ENCODE results near the gene BRD9. TPM values are rescaled to one million over a fixed set of nuclear protein-coding genes. Genes with fewer than 3 reads are reported as not detected.

The BRD9 gene
- total RNA-seq, 1 donor from 2014 or later = 80.1 TPM

- Mint-ChIP-seq H3K9me3 (no peaks in the 10 kb centered on the region), H3K36me3 (ENCODE audit: low read depth) (peaks cover 11% of the 10 kb centered on the region)
- no peak for TF ChIP-seq CTCF (conservative IDR thresholded peaks at IDR 0.05)
Observed at GRCh38 chr5:864492-865167, 28.0 kb downstream of the BRD9 start.

GRCh38 chr5:863244-863805 is 29.3 kb downstream of the BRD9 start:
- H3K4me3 Mint-ChIP-seq = no peak overlapping the region
- H3K27ac Mint-ChIP-seq (ENCODE audit: unreplicated experiment) = no peak overlapping the region
- H3K27me3 Mint-ChIP-seq (ENCODE audit: low read depth) = no peaks in the 10 kb centered on the region
- H3K9me3 Mint-ChIP-seq = no peaks in the 10 kb centered on the region
- peaks cover 8% of the 10 kb centered on the region for H3K36me3 Mint-ChIP-seq (ENCODE audit: low read depth)
- TF ChIP-seq CTCF (conservative IDR thresholded peaks at IDR 0.05) = no peak
- no peaks in the 10 kb centered on the region for H3K4me1 Mint-ChIP-seq
- DNase-seq (ENCODE audit: low read depth, low spot score) = no peak

More at GRCh38 chr5:864492-865167, 28.0 kb downstream of the BRD9 start:
- no peak for DNase-seq (ENCODE audit: low read depth, low spot score)
- H3K4me1 Mint-ChIP-seq = no peaks in the 10 kb centered on the region
- no peak overlapping the region for H3K27ac Mint-ChIP-seq (ENCODE audit: unreplicated experiment)
- H3K27me3 Mint-ChIP-seq (ENCODE audit: low read depth) = no peaks in the 10 kb centered on the region
- H3K4me3 Mint-ChIP-seq = no peak overlapping the region

- Mint-ChIP-seq H3K4me1 (no peaks in the 10 kb centered on the region), H3K4me3 (no peak overlapping the region), H3K36me3 (ENCODE audit: low read depth) (peaks cover 3% of the 10 kb centered on the region), H3K27ac (ENCODE audit: unreplicated experiment) (no peak overlapping the region), H3K27me3 (ENCODE audit: low read depth) (no peaks in the 10 kb centered on the region), H3K9me3 (no peaks in the 10 kb centered on the region)
- no peak for DNase-seq (ENCODE audit: low read depth, low spot score)
- no peak for TF ChIP-seq CTCF (conservative IDR thresholded peaks at IDR 0.05)
Observed at GRCh38 chr5:862367-863243, 30.0 kb downstream of the BRD9 start.

GRCh38 chr5:861442-862366 is 30.9 kb downstream of the BRD9 start:
- H3K27ac Mint-ChIP-seq (ENCODE audit: unreplicated experiment) = no peak overlapping the region
- H3K27me3 Mint-ChIP-seq (ENCODE audit: low read depth) = no peaks in the 10 kb centered on the region
- no peaks in the 10 kb centered on the region for H3K9me3 Mint-ChIP-seq
- DNase-seq (ENCODE audit: low read depth, low spot score) = no peak
- no peak for TF ChIP-seq CTCF (conservative IDR thresholded peaks at IDR 0.05)
- no peak overlapping the region for H3K4me3 Mint-ChIP-seq
- peaks cover 2% of the 10 kb centered on the region for H3K36me3 Mint-ChIP-seq (ENCODE audit: low read depth)
- no peaks in the 10 kb centered on the region for H3K4me1 Mint-ChIP-seq

Measured in neural crest cell (in vitro differentiated cells).